DND-41 (cell line): ENCODE data around the gene MRPL17.
"Not testable (repeated sequence)": the region's sequence is repeated elsewhere in the genome, so short reads cannot be mapped to it uniquely, and the experiment has no call there.

Source experiments
- EZH2 ChIP-seq: IDR thresholded peaks from 3 replicates; pipeline ENCODE4 v1.6.1; 2012; ENCODE audit warnings: borderline replicate concordance, low read depth, mild to moderate bottlenecking, moderate library complexity, low read length, inconsistent platforms; ENCODE audit not compliant: severe bottlenecking
- TF ChIP-seq, protein P1 (sequence below): IDR thresholded peaks from 2 replicates; pipeline ENCODE4 v1.5.1; 2012; ENCODE audit warnings: borderline replicate concordance, low read length, moderate library complexity, mild to moderate bottlenecking; ENCODE audit not compliant: poor library complexity, severe bottlenecking; ENCODE audit errors: extremely low read depth

DNA sequence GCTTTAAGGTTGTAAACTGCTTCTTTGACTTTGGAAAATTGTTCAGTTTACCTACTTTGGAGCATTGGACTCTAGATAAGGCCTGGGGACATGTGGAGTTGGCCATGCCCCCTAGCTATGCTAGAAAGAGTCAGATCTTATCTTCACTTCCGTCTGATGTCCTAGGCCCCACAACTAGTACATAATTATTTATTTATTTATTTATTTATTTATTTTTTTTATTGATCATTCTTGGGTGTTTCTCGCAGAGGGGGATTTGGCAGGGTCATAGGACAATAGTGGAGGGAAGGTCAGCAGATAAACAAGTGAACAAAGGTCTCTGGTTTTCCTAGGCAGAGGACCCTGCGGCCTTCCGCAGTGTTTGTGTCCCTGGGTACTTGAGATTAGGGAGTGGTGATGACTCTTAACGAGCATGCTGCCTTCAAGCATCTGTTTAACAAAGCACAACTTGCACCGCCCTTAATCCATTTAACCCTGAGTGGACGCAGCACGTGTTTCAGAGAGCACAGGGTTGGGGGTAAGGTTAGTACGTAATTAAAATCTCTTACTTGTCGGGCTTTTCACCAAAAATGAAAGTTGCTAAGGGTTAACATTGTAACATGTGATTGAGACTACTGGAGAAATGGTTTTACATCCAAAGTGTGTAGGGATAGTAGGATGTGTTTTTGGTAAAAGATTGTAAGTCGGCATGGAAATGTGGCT lies 7.4 kb upstream of the MRPL17 start:
- TF ChIP-seq, protein P1, sequence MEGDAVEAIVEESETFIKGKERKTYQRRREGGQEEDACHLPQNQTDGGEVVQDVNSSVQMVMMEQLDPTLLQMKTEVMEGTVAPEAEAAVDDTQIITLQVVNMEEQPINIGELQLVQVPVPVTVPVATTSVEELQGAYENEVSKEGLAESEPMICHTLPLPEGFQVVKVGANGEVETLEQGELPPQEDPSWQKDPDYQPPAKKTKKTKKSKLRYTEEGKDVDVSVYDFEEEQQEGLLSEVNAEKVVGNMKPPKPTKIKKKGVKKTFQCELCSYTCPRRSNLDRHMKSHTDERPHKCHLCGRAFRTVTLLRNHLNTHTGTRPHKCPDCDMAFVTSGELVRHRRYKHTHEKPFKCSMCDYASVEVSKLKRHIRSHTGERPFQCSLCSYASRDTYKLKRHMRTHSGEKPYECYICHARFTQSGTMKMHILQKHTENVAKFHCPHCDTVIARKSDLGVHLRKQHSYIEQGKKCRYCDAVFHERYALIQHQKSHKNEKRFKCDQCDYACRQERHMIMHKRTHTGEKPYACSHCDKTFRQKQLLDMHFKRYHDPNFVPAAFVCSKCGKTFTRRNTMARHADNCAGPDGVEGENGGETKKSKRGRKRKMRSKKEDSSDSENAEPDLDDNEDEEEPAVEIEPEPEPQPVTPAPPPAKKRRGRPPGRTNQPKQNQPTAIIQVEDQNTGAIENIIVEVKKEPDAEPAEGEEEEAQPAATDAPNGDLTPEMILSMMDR = not testable (repeated sequence)
- not testable (repeated sequence) for TF ChIP-seq EZH2
